OCI-LY1 (cell line): ENCODE results near the gene HSPB2.

Experiments
- CTCF ChIP-seq: fragments of 200-600 bp; sonication (generic), shearing (Covaris generic); IDR thresholded peaks from 2 replicates; pipeline ENCODE4 v1.5.1; 2017; ENCODE audit warnings: mild to moderate bottlenecking, antibody characterized with exemption, low read length, moderate library complexity, mixed read lengths
- EZH2 ChIP-seq: fragments of 200-600 bp; sonication (generic), shearing (Covaris generic); IDR thresholded peaks from 2 replicates; pipeline ENCODE4 v1.8.0; 2017; ENCODE audit warnings: borderline replicate concordance, mixed run types, mild to moderate bottlenecking, antibody characterized with exemption, low read length, moderate library complexity, mixed read lengths

- TF ChIP-seq CTCF, result no peak
- no peak for TF ChIP-seq EZH2
Measured at GRCh38 chr11:111944651-111945051, 32.1 kb downstream of the HSPB2 start.
